ENCODE measurements around the gene NRCAM.

The NRCAM gene

DNA sequence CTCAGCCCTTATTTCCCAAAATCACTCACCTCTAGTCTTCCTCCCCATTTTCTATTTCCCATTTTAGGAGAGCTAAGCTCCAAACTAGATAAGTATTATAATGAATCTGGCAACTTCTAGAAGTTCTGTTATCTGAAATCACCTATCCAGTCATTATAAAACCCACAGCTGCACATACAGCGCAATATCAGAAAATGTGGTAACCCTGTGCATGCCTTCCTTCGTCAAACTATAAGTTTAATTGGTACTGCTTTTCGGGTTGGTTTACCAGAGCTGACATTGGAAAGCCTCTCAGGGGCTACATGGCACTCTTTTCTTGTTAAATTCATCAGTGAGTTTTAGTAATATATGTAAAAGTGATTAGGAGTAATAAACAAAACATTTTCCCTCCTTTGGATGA lies 327.7 kb downstream of the NRCAM start:
- Histone ChIP-seq H3K36me3 (no peaks in the 10 kb centered on the region), H3K9me3 (no peaks in the 10 kb centered on the region)
- TF ChIP-seq, protein P1, sequence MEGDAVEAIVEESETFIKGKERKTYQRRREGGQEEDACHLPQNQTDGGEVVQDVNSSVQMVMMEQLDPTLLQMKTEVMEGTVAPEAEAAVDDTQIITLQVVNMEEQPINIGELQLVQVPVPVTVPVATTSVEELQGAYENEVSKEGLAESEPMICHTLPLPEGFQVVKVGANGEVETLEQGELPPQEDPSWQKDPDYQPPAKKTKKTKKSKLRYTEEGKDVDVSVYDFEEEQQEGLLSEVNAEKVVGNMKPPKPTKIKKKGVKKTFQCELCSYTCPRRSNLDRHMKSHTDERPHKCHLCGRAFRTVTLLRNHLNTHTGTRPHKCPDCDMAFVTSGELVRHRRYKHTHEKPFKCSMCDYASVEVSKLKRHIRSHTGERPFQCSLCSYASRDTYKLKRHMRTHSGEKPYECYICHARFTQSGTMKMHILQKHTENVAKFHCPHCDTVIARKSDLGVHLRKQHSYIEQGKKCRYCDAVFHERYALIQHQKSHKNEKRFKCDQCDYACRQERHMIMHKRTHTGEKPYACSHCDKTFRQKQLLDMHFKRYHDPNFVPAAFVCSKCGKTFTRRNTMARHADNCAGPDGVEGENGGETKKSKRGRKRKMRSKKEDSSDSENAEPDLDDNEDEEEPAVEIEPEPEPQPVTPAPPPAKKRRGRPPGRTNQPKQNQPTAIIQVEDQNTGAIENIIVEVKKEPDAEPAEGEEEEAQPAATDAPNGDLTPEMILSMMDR (IDR thresholded peaks at IDR 0.05; ENCODE audit: low read depth, low read length) = no peak

DNA sequence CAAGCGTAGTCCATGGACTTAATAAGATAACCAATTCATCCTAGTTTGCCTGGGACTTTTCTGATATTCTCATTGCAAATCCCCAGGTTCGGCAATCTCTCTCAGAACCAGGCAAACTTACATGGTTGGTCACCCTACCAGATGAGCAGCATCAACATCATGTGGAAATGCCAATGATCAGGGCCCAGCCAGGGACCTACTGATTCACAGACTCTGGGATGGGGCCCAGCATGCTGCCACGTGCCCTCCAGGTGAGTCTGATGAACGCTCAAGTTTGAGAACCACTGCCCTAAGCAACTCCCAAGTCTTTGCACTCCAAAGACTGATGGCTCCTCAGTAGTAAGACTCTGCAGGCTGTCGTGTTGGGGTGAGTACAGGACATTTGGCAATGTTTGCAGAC lies 328.8 kb downstream of the NRCAM start:
- Histone ChIP-seq H3K9me3 (no peaks in the 10 kb centered on the region), H3K4me1 (no peaks in the 10 kb centered on the region; the same call in 1 of the 2 replicates), H3K36me3 (no peaks in the 10 kb centered on the region), H3K4me3 (ENCODE audit: low read depth, low read length) (no peak overlapping the region), H3K27me3 (no peaks in the 10 kb centered on the region)
- TF ChIP-seq, protein P1 (IDR thresholded peaks at IDR 0.05; ENCODE audit: low read depth, low read length) = no peak
- no peak for DNase-seq

More for the DNA sequence above, 327.7 kb downstream of the NRCAM start:
- Histone ChIP-seq H3K4me3 (ENCODE audit: low read depth, low read length) (no peak overlapping the region), H3K4me1 (no peaks in the 10 kb centered on the region; the same call in 1 of the 2 replicates), H3K27me3 (no peaks in the 10 kb centered on the region)
- no peak for DNase-seq

DNA sequence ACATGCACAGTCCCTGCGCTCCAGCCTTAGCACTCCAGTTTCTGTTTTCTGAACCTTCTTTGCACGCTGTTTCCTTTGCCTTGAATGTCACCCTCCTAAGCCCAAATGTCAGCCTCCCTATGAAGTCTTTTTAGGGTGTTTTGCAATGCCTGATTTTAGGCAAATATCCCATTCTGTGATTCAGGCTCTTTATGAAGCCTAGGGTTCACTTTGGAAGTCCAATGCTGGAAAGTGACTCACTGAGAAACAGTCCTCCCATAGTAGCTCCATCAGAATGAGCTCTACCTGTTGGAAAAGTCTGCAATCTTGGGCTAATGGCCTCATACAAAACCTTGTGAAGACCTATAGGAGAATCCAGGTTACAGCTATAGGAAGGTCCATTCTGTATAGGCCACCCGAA lies 331.4 kb downstream of the NRCAM start:
- TF ChIP-seq, protein P1 (IDR thresholded peaks at IDR 0.05; ENCODE audit: low read depth, low read length) = no peak
- Histone ChIP-seq H3K27me3 (no peaks in the 10 kb centered on the region), H3K36me3 (no peaks in the 10 kb centered on the region), H3K4me3 (ENCODE audit: low read depth, low read length) (no peak overlapping the region), H3K9me3 (no peaks in the 10 kb centered on the region), H3K4me1 (no peaks in the 10 kb centered on the region)
- DNase-seq = no peak

DNA sequence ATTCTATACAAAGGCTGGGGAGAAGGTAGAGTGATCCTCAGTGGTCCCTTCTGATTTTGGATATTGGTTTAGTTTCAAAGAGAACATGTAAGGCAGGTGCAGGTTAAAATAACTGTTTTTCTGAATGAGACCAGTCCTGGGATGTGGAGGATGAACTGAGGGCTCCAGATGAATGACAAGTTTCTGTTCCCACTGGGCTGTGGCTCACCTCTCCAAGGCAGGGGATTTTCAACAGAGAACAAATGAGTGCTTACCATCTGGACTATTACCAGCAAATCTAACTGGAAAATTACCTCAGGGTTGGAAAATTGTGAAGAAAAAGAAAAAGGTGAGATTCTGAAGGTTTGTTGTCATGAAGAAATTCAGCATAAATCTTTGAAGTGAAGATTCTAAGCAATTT lies 334.1 kb downstream of the NRCAM start:
- H3K4me1 ChIP-seq = peaks cover 3% of the 10 kb centered on the region; the same call in 1 of the 2 replicates
- H3K9me3 ChIP-seq = no peaks in the 10 kb centered on the region
- H3K4me3 ChIP-seq (ENCODE audit: low read depth, low read length) = no peak overlapping the region
- no peaks in the 10 kb centered on the region for H3K36me3 ChIP-seq
- H3K27me3 ChIP-seq = no peaks in the 10 kb centered on the region
- TF ChIP-seq, protein P1 (IDR thresholded peaks at IDR 0.05; ENCODE audit: low read depth, low read length) = no peak
- no peak for DNase-seq

DNA sequence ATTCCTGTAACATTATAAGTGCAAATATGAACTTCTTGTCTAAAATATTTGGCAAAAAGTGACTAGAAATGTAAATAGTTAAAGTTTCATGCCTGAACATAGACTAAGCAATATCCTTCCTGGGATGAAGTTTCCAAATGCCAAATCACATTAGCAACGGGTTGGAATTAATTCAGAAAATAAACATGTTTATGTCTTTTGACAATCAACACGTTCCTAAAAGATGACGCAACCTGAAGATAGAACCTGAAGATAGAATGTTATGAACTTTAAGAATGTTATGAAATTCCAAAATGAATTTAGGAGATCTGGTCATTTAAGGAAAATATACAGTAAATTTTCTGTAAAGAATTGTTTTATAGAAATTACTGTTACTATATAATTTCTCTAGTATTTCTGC lies 335.3 kb downstream of the NRCAM start:
- Histone ChIP-seq H3K9me3 (no peaks in the 10 kb centered on the region), H3K36me3 (no peaks in the 10 kb centered on the region), H3K4me3 (ENCODE audit: low read depth, low read length) (no peak overlapping the region), H3K27me3 (no peaks in the 10 kb centered on the region), H3K4me1 (peaks cover 3% of the 10 kb centered on the region; the same call in 1 of the 2 replicates)
- DNase-seq = no peak
- TF ChIP-seq, protein P1 (IDR thresholded peaks at IDR 0.05; ENCODE audit: low read depth, low read length) = no peak

DNA sequence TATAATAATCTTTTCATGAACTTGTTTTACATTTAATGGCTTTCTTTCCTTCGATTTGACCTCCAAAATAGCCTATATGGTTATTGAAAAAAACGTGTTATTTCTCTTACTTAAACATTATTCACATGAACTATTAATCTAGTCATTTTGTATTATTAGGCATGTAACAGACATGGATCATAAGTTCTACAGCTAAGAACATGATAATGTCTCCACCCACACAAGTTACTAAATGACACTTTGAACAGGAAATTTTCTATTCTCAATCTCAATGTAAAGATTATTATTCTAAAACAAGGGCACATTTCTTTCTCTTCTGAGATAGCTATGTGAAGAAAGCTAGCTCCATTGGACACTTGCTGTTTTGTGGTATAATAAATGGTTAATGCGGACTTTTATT lies 336.0 kb downstream of the NRCAM start:
- H3K9me3 ChIP-seq = no peaks in the 10 kb centered on the region
- H3K4me3 ChIP-seq (ENCODE audit: low read depth, low read length) = no peak overlapping the region
- H3K36me3 ChIP-seq = no peaks in the 10 kb centered on the region
- no peaks in the 10 kb centered on the region for H3K27me3 ChIP-seq
- no peak for DNase-seq
- TF ChIP-seq, protein P1 (IDR thresholded peaks at IDR 0.05; ENCODE audit: low read depth, low read length) = no peak
- peaks cover 3% of the 10 kb centered on the region; the same call in 1 of the 2 replicates for H3K4me1 ChIP-seq

Data from BE2C (cell line).